Keratinocyte (primary cell): ENCODE measurements around the gene DUSP3. TPM values are rescaled to one million over a fixed set of nuclear protein-coding genes. Genes with fewer than 3 reads are reported as not detected.

Source experiments
- DNase-seq: peaks from one replicate; pipeline ENCODE4 v3.0.0-alpha.2; 2011; ENCODE audit warnings: low read depth, missing footprints, low spot score
- FAIRE-seq: peaks from 2 replicates; lab custom pipeline; 2011; peaks lifted over from hg19 to GRCh38; lab: Jason Lieb, UNC
- H2AFZ ChIP-seq: 2 replicates; pipeline ENCODE4 v1.6.0; 2012; ENCODE audit warnings: low read length, control low read depth, inconsistent platforms; ENCODE audit not compliant: control insufficient read depth
- H3K27ac ChIP-seq: 2 replicates; pipeline ENCODE4 v1.5.1; 2011; ENCODE audit warnings: low read length; ENCODE audit not compliant: control insufficient read depth, insufficient read depth
- H3K27me3 ChIP-seq: 3 replicates; pipeline ENCODE4 v1.6.0; 2011; ENCODE audit warnings: low read length; ENCODE audit not compliant: control insufficient read depth, insufficient read depth; ENCODE audit errors: extremely low read depth
- H3K36me3 ChIP-seq, 2 experiments: 2 replicates in 1 of 2; 3 replicates in 1 of 2; pipeline ENCODE4 v1.5.1; 2011; ENCODE audit warnings: low read length in 2 of 2, mild to moderate bottlenecking in 1 of 2; ENCODE audit not compliant: control insufficient read depth in 2 of 2, insufficient read depth in 2 of 2; ENCODE audit errors: extremely low read depth in 1 of 2
- H3K4me1 ChIP-seq: 3 replicates; pipeline ENCODE4 v1.5.1; 2011; ENCODE audit warnings: low read length; ENCODE audit not compliant: control insufficient read depth, insufficient read depth; ENCODE audit errors: extremely low read depth
- H3K4me2 ChIP-seq: 3 replicates; pipeline ENCODE4 v1.6.0; 2011; ENCODE audit warnings: low read depth, low read length; ENCODE audit not compliant: control insufficient read depth, insufficient read depth; ENCODE audit errors: extremely low read depth
- H3K4me3 ChIP-seq, 3 experiments: fragments of 200-600 bp in 1 of 3; sonication (generic) in 1 of 3; 2 replicates in 2 of 3; 3 replicates in 1 of 3; pipeline ENCODE4 v1.5.1; 2011 to 2016; ENCODE audit warnings: low read length in 3 of 3, mild to moderate bottlenecking in 3 of 3, control low read depth in 2 of 3, inconsistent platforms in 1 of 3, low read depth in 1 of 3, mixed read lengths in 1 of 3, mixed run types in 1 of 3, moderate library complexity in 1 of 3; ENCODE audit not compliant: control insufficient read depth in 2 of 3, insufficient read depth in 2 of 3; ENCODE audit errors: extremely low read depth in 1 of 3
- H3K79me2 ChIP-seq: 2 replicates; pipeline ENCODE4 v1.6.0; 2012; ENCODE audit warnings: low read length; ENCODE audit not compliant: control insufficient read depth, insufficient read depth
- H3K9ac ChIP-seq: 3 replicates; pipeline ENCODE4 v1.6.0; 2011; ENCODE audit warnings: low read length; ENCODE audit not compliant: control insufficient read depth, insufficient read depth; ENCODE audit errors: extremely low read depth
- H3K9me1 ChIP-seq: 3 replicates; pipeline ENCODE4 v1.6.0; 2011; ENCODE audit warnings: low read length; ENCODE audit not compliant: control insufficient read depth, insufficient read depth; ENCODE audit errors: extremely low read depth
- H3K9me3 ChIP-seq: 2 replicates; pipeline ENCODE4 v1.5.1; 2012; ENCODE audit warnings: low read depth, low read length; ENCODE audit not compliant: control insufficient read depth
- H4K20me1 ChIP-seq: 3 replicates; pipeline ENCODE4 v1.6.0; 2011; ENCODE audit warnings: low read length; ENCODE audit not compliant: control insufficient read depth, insufficient read depth; ENCODE audit errors: extremely low read depth
- EZH2 ChIP-seq: IDR thresholded peaks from one replicate; pipeline ENCODE4 v1.6.1; 2012; ENCODE audit warnings: inconsistent platforms, mild to moderate bottlenecking, low read length, moderate library complexity
- dilution Hi-C: fragments of 300-500 bp; cut with MboI; formaldehyde crosslinking; loops from one replicate; pipeline ENCODE4 v1.7.0; 2020; ENCODE audit warnings: low sequenced_read_pairs; ENCODE audit not compliant: extremely low pct_ligation_motif_present
- polyA plus RNA-seq, 5 experiments: library from polyadenylated mRNA; depleted of rRNA in 3 of 5; stranded (reverse) in 3 of 5; stranded (forward) in 1 of 5; unstranded in 1 of 5; fragments of >200 nt; gene quantifications; 1 replicate in 1 of 5; 2 replicates in 3 of 5; 3 replicates in 1 of 5; pipeline versions ENCODE4 v1.2.1 to v1.2.3, GENCODE V29; 2011 to 2012; ENCODE audit warnings: missing spikeins in 2 of 5, low read depth in 1 of 5, low replicate concordance in 1 of 5
- TF ChIP-seq, protein P1 (sequence below), 3 experiments: IDR thresholded peaks in 1 of 3; conservative IDR thresholded peaks in 1 of 3; optimal IDR thresholded peaks in 1 of 3; 2 replicates in 2 of 3; 3 replicates in 1 of 3; pipeline versions ENCODE3 to v1.5.1; 2011; ENCODE audit warnings: low read length in 3 of 3, mild to moderate bottlenecking in 3 of 3, moderate library complexity in 2 of 3, control low read depth in 1 of 3, inconsistent platforms in 1 of 3; ENCODE audit not compliant: insufficient read depth in 2 of 3; ENCODE audit errors: extremely low read depth in 1 of 3

The DUSP3 gene
- polyA plus RNA-seq, 1 donor (not counting 4 experiments of a cell fraction or from before 2014, with no cell fraction given), result 39.2 TPM

GRCh38 chr17:43789482-43789881, 10.7 kb upstream of the DUSP3 start:
- no peak for FAIRE-seq
- TF ChIP-seq EZH2, result no peak

GRCh38 chr17:43788540-43788939, 9.8 kb upstream of the DUSP3 start:
- FAIRE-seq (no peak), DNase-seq (no peak)
- dilution Hi-C loops, result no loop called here
- Histone ChIP-seq H3K9me3 (no peaks in the 10 kb centered on the region), H2AFZ (no peak overlapping the region), H3K4me1 (peaks cover 19% of the 10 kb centered on the region), H3K9me1 (no peaks in the 10 kb centered on the region), H3K27ac (no peak overlapping the region), H3K4me3 (no peak overlapping the region), H3K4me2 (no peak overlapping the region), H3K36me3 (no peaks in the 10 kb centered on the region), H4K20me1 (no peaks in the 10 kb centered on the region), H3K9ac (no peak overlapping the region), H3K79me2 (no peaks in the 10 kb centered on the region), H3K27me3 (no peaks in the 10 kb centered on the region)
- TF ChIP-seq, protein P1, sequence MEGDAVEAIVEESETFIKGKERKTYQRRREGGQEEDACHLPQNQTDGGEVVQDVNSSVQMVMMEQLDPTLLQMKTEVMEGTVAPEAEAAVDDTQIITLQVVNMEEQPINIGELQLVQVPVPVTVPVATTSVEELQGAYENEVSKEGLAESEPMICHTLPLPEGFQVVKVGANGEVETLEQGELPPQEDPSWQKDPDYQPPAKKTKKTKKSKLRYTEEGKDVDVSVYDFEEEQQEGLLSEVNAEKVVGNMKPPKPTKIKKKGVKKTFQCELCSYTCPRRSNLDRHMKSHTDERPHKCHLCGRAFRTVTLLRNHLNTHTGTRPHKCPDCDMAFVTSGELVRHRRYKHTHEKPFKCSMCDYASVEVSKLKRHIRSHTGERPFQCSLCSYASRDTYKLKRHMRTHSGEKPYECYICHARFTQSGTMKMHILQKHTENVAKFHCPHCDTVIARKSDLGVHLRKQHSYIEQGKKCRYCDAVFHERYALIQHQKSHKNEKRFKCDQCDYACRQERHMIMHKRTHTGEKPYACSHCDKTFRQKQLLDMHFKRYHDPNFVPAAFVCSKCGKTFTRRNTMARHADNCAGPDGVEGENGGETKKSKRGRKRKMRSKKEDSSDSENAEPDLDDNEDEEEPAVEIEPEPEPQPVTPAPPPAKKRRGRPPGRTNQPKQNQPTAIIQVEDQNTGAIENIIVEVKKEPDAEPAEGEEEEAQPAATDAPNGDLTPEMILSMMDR (optimal IDR thresholded peaks at IDR 0.05 in 1 of 3, IDR thresholded peaks at IDR 0.05 in 1 of 3, conservative IDR thresholded peaks at IDR 0.05 in 1 of 3; ENCODE audit: extremely low read depth in 1 of 3, insufficient read depth in 2 of 3, low read length in 3 of 3), result no peak
- no peak for TF ChIP-seq EZH2

More at GRCh38 chr17:43789482-43789881, 10.7 kb upstream of the DUSP3 start:
- dilution Hi-C loops, result no loop called here
- Histone ChIP-seq H3K27ac (no peak overlapping the region), H3K4me3 (no peak overlapping the region), H4K20me1 (no peaks in the 10 kb centered on the region), H3K9me3 (no peaks in the 10 kb centered on the region), H3K27me3 (no peaks in the 10 kb centered on the region), H3K36me3 (no peaks in the 10 kb centered on the region), H3K4me1 (peaks cover 10% of the 10 kb centered on the region), H2AFZ (no peak overlapping the region), H3K4me2 (no peak overlapping the region), H3K79me2 (no peaks in the 10 kb centered on the region), H3K9ac (no peak overlapping the region), H3K9me1 (no peaks in the 10 kb centered on the region)
- no peak for DNase-seq

GRCh38 chr17:43787728-43788127, 9.0 kb upstream of the DUSP3 start:
- peaks cover 20% of the 10 kb centered on the region for H3K4me1 ChIP-seq
- no peaks in the 10 kb centered on the region for H3K9me3 ChIP-seq
- H3K9me1 ChIP-seq, result no peaks in the 10 kb centered on the region
- no peak overlapping the region for H3K4me3 ChIP-seq
- no peak overlapping the region for H3K27ac ChIP-seq
- H3K4me2 ChIP-seq, result no peak overlapping the region
- DNase-seq (no peak), FAIRE-seq (no peak)
- H3K36me3 ChIP-seq, result no peaks in the 10 kb centered on the region
- H3K79me2 ChIP-seq, result no peaks in the 10 kb centered on the region
- TF ChIP-seq, protein P1 (optimal IDR thresholded peaks at IDR 0.05 in 1 of 3, IDR thresholded peaks at IDR 0.05 in 1 of 3, conservative IDR thresholded peaks at IDR 0.05 in 1 of 3; ENCODE audit: extremely low read depth in 1 of 3, insufficient read depth in 2 of 3, low read length in 3 of 3), result no peak
- TF ChIP-seq EZH2, result no peak
- no peak overlapping the region for H2AFZ ChIP-seq
- H3K27me3 ChIP-seq, result no peaks in the 10 kb centered on the region
- dilution Hi-C loops, result no loop called here
- H3K9ac ChIP-seq, result no peak overlapping the region
- H4K20me1 ChIP-seq, result no peaks in the 10 kb centered on the region
